HG03135 (cell line): ENCODE measurements around the gene AFF4.
"Not testable (repeated sequence)": the region's sequence is repeated elsewhere in the genome, so short reads cannot be mapped to it uniquely, and the experiment has no call there.

ENCODE experiments used
- ATAC-seq: cut with Tn5 transposase; IDR thresholded peaks from one replicate; pipeline ENCODE4 v1.9.1; 2021; ENCODE audit warnings: mild to moderate bottlenecking, moderate library complexity; ENCODE audit not compliant: unreplicated experiment

AFF4 gene, protein sequence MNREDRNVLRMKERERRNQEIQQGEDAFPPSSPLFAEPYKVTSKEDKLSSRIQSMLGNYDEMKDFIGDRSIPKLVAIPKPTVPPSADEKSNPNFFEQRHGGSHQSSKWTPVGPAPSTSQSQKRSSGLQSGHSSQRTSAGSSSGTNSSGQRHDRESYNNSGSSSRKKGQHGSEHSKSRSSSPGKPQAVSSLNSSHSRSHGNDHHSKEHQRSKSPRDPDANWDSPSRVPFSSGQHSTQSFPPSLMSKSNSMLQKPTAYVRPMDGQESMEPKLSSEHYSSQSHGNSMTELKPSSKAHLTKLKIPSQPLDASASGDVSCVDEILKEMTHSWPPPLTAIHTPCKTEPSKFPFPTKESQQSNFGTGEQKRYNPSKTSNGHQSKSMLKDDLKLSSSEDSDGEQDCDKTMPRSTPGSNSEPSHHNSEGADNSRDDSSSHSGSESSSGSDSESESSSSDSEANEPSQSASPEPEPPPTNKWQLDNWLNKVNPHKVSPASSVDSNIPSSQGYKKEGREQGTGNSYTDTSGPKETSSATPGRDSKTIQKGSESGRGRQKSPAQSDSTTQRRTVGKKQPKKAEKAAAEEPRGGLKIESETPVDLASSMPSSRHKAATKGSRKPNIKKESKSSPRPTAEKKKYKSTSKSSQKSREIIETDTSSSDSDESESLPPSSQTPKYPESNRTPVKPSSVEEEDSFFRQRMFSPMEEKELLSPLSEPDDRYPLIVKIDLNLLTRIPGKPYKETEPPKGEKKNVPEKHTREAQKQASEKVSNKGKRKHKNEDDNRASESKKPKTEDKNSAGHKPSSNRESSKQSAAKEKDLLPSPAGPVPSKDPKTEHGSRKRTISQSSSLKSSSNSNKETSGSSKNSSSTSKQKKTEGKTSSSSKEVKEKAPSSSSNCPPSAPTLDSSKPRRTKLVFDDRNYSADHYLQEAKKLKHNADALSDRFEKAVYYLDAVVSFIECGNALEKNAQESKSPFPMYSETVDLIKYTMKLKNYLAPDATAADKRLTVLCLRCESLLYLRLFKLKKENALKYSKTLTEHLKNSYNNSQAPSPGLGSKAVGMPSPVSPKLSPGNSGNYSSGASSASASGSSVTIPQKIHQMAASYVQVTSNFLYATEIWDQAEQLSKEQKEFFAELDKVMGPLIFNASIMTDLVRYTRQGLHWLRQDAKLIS

DNA sequence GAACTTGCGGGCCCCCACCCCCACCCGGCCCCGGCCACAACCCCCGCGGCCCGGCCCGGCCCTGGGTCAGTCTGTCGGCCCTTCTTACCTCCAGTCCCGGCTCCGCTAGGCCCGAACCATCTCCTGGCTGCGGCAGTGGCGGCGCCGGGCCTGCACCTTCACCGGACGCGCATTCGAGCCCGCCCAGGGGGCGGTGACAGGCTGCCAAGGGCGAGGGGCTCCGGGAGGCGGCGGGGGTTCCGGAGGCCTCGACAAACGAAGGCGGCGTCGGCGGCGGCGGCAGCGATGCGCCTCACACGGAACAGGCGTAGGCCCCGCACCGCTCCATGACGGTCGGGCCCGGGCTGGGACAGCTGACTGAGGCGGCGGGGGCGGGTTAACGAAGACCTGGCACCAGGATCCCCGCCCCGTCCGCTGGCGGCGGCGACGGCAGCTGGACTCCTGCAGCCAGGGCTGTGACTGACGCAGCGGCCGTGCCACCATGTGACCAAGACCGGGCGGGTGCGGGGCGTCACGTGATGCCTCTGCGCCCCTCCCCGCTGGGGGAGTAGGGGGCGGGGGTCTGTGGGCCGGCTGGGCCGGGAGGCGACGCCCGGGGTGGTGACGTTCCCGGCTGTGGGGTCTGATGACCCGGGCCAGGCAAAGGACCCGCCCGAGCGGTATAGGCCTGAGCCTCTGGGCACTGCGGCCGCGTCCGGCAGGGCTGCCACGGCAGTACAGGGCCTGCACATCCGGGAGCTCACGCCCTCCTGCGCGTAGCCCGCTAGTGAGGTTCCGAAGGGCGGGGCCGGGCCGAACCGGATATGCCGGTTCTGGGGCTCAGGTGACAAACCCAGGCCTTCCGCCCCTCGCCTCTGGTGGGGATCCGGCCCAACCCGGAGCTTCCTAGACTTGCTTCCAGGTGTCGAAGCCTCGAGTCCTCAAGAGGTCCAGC lies at the start of gene AFF4:
Gene AFF4 (minus strand): TSS at position 464 of the 934 bp plus-strand sequence. CDS start 26,445 bp downstream, outside the sequence.
- peak; percentile 94 for ATAC-seq

DNA sequence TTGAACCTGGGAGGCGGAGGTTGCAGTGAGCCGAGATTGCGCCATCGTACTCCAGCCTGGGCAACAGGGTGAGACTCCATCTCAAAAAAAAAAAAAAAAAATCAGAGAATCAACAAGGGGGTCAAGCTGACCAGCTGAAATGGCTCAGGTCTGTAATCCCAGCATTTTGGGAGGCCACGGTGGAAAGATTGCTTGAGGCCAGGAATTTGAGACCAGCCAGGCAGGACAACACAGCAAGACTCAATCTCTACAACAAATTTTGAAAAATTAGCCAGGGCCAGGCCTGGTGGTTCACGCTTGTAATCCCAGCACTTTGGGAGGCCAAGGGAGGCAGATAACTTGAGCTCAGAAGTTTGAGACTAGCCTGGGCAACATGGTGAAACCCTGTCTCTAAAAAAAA lies 45.0 kb upstream of the AFF4 start:
- not testable (repeated sequence) for ATAC-seq

DNA sequence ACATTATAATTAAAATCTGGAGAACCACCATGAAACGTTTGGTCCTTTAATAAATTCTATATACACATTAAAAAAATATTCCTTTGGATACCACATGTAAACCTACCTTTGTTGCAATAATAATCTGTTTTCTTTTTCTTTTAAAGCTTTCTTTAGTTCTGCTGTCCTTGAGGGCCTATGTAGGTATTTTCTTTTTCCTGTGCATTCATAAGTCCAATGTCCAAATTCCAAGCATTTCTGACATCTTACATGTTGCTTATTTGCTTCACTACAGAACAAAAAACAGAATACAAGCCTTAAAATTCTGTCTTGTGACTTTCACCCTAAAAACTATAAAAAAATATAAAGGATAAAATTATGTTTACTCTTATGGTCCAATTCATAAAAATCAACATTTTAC lies 43.2 kb upstream of the AFF4 start:
- ATAC-seq: no peak

DNA sequence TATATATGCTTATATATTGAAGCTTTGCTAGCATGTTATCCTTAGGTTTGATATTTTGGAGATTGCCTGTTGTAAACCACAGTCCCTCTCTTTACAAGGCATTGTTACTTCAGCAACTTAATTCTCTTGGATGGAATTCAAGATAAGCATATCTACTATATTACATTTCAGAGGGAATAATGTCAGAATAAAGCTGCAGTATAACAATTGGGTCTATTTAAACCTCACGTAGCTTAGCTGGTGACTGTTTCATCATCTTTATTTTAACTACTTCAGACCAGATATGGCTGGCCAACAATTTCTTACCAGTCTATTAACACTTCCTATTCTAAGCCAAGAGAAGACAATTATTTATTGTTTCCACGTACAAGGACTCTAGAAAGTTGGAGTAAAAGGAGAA lies 35.8 kb upstream of the AFF4 start:
- no peak for ATAC-seq

DNA sequence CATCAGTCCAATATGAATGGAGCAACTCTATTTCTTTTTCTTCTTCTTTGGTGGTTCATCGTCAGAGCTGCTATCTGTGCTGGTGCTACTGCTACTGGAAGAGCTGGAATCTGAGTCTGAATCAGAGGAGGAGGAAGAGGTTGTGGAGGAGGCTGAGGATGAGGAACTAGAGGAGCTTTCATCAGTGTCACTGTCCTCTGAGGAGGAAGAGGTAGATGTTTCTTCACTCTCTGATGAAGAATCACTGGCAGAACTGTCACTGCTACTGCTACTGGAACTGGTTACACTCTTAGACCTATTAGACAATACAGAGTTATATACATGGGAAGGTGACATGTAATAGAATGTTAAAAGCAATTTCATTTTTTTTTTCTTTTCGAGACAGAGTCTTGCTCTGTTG lies 35.1 kb upstream of the AFF4 start:
- ATAC-seq: no peak

DNA sequence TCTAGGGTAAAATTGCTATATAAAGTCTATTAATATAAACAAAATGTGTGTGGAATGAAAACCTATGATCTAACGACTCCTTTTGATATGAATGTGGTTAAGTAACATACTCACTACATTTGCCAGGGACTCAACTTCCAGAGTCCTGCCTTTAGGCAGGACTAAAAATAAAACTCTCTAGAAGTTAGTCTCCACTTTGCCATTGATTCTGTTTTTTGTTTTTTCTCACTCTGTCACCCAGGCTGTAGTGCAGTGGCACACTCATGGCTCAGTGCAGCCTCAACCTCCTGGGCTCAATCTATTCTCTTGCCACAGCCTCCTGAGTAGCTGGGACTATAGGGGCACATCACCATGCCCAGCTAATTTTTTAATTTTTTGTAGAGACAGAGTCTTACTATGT lies 32.9 kb upstream of the AFF4 start:
- ATAC-seq: no peak

DNA sequence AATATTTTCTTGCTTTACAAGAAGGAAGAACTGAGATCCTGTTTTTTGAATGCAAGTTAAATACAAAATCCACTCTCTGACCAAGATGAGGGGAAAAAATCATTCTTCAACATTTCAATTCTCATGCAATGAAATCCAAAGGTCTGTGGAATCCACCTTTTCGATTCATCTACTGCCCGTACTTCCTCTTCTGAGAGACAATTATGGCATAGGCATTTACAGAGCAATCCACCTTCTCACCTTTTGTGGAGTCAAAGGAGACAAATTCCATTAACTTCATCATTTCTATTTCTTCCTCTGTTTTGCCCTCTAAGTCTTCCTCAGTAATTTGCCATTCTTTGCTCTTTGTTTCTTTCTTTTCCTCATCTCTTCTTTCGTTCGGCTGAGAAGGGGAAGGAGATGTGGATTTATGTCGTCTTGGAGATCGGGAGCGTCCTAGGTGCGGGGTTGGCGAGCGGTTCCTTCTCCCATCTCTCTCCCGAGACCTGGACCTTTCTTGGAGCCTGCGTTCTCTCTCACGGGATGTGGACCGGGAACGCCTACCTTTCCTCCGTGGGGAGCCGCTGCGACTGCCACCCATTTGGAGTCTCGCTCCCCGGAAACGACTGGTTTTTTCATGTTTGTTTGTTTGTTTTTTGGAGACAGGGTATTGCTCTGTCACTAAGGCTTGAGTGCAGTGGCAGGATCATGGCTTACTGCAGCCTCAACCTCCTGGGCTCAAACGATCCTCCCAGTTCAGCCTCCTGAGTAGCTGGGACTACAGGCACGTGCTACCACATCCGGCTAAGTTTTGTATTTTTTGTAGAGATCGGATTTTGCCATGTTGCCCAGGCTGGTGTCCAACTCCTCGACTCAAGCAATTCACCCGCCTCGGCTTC lies 24.3 kb upstream of the AFF4 start:
- no peak for ATAC-seq

DNA sequence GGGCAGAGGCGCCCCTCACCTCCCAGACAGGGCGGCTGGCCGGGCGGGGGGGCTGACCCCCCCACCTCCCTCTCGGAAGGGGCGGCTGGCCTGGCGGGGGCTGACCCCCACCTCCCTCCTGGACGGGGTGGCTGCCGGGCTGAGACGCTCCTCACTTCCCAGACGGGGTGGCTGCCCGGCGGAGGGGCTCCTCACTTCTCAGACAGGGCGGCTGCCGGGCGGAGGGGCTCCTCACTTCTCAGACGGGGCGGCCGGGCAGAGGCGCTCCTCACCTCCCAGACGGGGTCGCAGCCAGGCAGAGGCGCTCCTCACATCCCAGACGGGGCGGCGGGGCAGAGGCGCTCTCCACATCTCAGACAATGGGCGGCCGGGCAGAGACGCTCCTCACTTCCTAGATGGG lies 19.5 kb upstream of the AFF4 start:
- not testable (repeated sequence) for ATAC-seq

DNA sequence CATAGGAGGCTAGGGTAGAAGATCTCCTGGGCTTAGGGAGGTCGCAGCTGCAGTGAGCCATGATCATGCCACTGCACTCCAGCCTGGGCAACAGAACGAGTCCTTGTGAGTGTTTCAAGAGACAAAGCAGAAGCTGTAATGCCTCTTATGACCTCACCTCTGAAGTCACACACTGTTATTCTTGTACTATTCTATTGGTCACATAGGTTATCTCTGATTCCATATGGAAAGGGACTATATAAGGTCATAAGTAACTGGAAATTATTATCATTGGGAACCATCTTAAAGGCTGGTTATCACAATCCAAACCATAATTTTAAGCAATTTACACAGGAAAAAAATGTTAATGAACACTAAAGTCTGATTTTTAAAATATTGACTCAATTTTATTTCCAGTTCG lies 17.9 kb upstream of the AFF4 start:
- no peak for ATAC-seq

DNA sequence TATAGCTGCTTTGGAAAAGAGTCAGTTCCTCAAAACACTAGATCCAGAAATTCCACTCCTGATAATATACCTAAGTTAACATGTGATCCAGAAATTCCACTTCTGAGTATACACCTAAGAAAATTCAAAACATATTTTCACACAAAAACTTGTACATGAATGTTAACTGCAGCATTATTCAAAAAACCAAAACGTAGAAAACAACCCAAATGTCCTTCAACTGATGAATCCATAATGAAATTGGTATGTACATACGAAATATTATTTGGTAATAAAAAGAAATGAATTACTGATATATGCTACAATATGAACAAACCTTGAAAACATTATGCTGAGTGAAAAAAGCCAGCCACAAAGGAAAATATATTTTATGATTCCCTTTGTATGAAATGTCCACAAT lies 16.5 kb upstream of the AFF4 start:
- no peak for ATAC-seq

DNA sequence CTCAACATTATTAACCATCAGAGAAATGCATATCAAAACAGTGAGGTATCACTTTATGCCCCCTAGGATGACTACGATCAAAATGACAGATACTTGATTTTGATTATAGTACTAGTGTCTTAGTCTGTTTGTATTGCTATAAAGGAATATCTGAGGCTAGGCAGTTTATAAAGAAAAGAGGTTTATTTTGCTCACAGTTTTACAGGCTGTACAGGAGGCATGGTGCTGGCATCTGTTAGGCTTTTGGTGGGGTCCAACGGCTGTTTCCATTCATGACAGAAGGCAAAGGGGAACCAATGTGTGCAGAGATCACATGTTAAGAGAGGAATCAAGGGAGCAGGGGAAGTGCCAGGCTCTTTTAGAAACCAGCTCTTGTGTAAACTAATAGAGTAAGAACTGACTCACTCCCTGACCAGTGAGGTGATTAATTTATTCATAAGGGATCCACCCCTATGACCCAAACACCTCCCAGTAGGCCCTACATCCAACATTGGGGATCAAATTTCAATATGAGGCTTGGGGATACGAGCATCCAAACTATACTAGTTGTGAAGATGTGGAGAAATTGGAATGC lies 16.0 kb upstream of the AFF4 start:
- ATAC-seq: no peak

DNA sequence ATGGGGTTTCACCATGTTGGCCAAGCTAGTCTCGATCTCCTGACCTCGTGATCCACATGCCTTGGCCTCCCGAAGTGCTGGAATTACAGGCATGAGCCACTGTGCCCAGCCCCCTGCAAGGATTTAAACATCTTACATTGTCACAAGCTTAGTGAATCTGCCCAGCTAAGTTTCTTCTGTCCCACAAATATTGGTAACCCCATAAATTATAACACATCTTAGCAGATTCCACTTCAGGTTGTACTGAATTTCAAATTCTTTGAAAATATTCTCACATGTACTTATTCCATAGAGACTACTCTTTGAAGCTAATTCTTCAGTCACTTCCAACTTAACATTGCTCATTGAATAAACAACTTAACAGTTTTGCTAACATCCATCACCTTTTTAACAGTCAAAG lies 13.4 kb upstream of the AFF4 start:
- no peak for ATAC-seq

DNA sequence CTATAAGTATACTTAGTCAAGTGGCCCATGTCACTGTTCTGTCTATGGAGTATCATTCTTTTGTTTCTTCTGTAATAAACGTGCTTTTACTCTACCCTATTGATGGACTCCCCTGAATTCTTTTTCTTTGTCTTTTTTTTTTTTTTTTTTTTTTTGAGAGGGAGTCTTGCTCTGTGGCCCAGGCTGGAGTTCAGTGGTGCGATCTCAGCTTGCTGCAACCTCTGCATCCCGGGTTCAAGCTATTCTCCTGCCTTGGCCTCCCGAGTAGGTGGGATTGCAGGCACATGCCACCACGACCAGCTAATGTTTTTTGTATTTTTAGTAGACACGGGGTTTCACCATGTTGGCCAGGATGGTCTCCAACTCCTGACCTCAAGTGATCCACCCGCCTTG lies 9.0 kb upstream of the AFF4 start:
- not testable (repeated sequence) for ATAC-seq

DNA sequence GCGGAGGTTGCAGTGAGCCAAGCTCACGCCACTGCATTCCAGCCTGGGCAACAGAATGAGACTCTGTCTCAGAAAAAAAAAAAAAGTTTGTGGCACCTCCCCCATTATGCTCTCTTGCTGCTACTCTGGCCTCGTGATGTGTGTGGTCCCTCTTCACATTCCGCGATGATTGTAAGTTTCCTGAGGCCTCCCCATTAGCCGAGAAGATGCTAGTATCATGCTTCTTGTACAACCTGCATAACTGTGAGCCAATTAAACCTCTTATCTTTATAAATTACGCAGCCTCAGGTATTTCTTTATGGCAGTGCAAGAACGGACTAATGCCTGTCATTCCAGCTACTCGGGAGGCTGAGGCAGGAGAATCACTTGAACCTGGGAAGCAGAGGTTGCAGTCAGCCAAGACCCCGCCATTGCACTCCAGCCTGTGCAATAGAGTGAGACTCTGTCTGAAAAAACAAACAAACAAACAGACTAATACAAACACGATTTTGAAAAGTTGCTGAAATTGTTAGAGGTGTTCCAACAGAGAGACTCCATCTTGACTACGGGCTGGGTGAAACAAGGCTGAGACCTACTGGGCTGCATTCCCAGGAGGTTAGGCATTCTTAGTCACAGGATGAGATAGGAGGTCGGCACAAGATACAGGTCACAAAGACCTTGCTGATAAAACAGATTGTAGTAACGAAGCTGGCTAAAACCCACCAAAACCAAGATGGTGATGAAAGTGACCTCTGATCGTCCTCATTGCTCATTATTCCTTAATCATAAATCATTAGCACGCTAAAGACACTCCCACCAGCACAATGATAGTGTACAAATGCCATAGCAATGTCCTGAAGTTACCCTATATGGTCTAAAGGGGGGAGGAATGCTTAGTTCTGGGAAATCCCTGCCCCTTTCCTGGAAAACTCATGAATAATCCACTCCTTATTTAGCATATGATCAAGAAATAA lies 8.3 kb upstream of the AFF4 start:
- no peak for ATAC-seq

DNA sequence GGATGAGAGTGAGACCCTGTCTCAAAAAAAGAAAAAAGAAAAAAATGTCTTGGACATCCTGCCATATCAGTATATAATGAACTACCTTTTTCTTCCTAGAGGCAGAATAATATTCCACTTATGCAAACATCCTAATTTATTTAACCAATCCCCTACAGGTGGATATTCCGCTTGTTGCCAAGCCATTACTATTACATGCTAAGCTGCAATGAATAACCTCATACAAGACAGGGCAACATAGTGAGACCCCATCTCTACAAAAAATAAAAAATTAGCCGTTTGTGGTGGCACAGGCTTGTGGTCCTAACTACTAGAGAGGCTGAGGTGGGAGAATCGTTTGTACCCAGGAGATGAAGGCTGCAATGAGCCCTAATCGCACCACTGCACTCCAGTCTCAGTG lies 1.7 kb upstream of the AFF4 start:
- no peak for ATAC-seq

DNA sequence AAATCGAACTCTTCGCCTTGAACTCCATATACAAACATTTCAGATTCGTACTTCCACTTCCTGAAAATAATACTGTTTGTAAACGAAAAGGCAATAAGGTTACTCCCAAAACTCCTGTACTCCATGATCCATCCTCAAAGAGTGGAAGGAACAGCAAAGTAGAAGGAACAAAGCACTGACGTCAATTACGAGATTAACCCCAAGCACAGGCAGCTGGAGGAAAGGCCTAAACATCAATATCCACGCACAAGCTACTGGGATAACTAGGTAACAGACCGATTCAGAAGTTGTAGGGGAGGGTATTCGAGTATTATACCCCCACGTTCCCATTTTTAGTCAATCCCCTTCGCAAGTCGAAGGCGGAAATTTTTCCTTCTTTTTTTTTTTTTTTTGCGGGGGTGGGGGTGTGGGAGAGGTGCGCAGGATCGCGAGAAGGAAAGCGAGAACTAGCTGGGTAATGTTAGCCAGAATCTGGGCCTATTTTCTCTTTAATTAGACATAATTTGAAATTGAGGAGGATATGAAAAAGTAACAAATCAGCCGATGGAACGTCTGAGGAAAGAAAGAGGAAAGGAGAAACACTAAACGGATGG lies 909 bp downstream of the AFF4 start:
- no peak for ATAC-seq

DNA sequence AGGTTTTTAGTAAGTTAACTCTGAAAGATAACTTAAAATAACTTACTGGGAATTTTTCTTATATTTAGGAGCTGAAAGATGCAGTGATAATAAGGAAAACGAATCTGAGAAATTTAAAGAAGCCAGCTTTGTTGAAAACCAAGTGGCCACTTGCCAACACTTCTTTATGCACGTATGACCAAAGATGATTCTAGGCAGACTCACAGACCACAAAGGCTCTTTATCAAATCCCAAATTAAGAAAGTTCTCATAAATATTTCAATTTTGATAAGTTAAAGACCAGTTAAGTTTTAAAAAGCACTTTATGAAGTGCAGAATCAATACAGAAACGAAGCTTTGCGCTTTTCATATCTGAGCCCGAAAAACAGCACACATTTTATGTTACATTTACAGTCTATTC lies 1.5 kb downstream of the AFF4 start:
- no peak for ATAC-seq
